GM19239 (cell line): Measurements from ENCODE around the gene GRHL1.
"Not testable (repeated sequence)": the region's sequence is repeated elsewhere in the genome, so short reads cannot be mapped to it uniquely, and the experiment has no call there.

Experiments
- DNase-seq: peaks from one replicate; pipeline ENCODE4 v3.0.0; 2011; ENCODE audit warnings: low spot score; ENCODE audit not compliant: insufficient read length
- FAIRE-seq: peaks from 2 replicates; lab custom pipeline; 2011; peaks lifted over from hg19 to GRCh38; lab: Jason Lieb, UNC

GRHL1 gene

DNA sequence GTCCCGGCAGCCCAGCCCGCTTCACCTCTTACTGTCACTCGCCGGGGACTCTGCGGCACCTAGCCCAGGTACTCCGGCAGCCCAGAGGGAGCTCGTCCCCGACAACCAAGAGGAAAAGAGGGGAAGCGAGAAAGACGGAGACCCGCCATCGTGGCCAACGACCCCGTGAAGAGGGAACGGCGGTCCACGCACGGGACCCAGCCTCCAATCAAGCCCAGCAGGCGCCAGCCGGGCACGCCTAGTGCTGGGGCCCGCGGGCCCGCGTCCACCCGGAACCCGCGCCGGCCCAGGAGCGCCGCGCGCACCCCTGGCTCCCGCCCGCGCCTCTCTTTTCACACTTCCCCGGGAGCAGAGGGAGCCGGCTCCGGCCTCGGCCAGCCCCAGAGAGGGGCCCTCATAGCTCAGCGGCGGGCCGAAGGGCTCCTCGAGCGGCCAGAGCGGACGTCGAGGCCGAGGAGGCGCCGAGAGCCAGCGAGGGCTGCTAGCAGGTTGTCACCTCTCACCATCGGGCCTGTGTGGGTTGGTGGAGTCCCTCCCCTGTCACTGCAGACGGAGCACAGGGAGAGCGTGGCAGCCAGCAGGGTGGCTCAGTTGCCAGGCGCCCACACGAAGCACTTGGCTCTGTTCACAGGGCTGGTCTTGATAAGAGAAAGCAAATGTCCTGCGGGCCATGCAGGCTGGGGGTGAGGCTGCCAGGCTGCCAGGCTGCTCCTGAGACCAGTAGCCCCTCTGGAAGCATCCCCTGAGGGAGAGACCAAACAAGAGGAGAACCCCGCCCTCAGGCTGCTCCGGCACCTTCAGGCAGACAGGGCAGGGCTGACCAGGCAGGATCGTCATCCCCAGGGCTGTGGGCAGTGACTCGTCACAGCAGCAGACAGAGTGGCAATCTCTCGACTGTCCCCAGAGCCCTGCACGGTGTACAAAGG is 55.0 kb downstream of the GRHL1 start:
- DNase-seq (no peak), FAIRE-seq (no peak)

GRCh38 chr2:10007435-10007834 is 55.9 kb downstream of the GRHL1 start:
- FAIRE-seq (no peak), DNase-seq (no peak)

DNA sequence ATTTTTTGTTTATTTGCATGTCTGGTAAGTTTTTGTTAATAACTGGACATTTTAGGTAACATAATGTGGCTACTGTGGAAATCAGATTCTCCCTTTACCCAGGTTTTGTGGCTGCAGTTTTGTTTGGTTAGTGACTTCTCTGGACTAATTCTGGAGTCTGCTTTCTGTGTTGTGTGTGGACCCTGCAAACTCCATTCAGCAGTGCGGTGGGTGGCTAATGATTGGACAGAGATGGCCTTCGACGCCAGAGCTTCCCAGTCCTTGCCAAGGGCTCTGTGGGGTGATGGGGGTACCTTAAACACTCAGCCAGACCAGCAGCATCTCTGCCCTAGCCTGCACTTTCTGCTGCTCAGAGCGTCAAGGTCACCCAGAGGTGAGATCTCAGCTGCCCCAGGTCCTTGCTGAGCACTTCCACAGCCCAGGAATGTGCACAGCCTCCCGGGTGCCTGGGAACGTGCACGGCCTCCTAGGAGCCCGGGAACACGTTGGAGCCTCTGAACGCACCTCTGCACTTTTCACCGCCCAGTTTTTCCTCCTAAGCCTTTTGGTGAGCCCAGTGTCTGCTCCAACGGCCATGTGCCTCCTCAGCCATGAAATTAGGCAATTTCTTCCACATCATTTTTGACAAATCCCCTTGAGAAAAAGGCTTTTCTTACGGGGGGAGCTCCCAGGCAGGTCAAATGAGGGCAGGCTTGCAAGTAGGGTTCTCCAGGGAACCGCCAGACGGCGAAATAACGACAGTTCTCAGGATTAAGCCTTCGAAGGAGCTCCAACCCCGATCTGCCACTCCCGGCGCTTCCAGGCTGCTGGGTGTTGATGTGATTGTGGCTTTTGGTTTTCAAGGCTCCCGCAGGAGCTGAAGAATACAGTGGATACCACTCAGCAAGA is 56.7 kb downstream of the GRHL1 start:
- no peak for FAIRE-seq

GRCh38 chr2:10008809-10009176 is 57.3 kb downstream of the GRHL1 start:
- FAIRE-seq: no peak
- no peak for DNase-seq

More for the DNA sequence above, 56.7 kb downstream of the GRHL1 start:
- no peak for DNase-seq

GRCh38 chr2:10009271-10009810 is 57.8 kb downstream of the GRHL1 start:
- DNase-seq (no peak), FAIRE-seq (no peak)

GRCh38 chr2:10009811-10010781 is 58.6 kb downstream of the GRHL1 start:
- no peak for FAIRE-seq

GRCh38 chr2:10010861-10011605 is 59.5 kb downstream of the GRHL1 start:
- DNase-seq, FAIRE-seq: not testable (repeated sequence)

More at GRCh38 chr2:10009811-10010781, 58.6 kb downstream of the GRHL1 start:
- DNase-seq: no peak

DNA sequence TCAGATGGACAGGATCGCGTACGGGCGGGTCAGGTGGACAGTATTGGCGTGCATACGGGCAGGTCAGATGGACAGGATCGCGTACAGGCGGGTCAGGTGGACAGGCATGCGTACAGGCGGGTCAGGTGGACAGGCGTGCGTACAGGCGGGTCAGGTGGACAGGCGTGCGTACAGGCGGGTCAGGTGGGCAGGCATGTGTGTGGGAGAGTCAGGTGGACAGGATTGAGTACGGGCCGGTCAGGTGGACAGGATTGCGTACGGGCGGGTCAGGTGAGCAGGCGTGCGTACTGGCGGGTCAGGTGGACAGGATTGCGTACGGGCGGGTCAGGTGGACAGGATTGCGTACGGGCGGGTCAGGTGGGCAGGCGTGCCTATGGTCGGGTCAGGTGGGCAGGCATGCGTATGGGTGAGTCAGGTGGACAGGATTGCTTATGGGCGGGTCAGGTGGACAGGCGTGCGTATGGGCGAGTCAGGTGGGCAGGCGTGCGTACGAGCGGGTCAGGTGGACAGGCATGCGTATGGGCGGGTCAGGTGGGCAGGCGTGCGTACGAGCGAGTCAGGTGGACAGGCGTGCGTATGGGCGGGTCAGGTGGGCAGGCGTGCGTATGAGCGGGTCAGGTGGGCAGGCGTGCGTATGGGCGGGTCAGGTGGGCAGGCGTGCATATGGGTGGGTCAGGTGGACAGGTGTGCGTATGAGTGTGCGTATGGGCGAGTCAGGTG is 60.3 kb downstream of the GRHL1 start:
- not testable (repeated sequence) for DNase-seq, FAIRE-seq

- not testable (repeated sequence) for FAIRE-seq, DNase-seq
These were observed 61.0 kb downstream of the GRHL1 start for GRCh38 chr2:10012366-10012962.

DNA sequence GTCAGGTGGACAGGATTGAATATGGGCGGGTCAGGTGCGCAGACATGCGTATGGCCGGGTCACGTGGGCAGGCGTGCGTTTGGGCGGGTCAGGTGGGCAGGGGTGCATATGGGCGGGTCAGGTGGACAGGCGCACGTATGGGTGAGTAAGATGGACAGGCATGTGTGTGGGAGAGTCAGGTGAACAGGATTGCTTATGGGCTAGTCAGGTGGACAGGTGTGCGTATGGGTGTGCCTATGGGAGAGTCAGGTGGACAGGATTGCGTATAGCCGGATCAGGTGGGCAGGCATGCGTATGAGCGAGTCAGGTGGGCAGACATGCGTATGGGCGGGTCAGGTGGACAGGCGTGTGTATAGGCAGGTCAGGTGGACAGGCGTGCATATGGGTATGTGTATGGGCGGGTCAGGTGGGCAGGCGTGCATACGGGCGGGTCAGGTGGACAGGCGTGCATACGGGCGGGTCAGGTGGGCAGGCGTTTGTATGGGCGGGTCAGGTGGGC is 61.5 kb downstream of the GRHL1 start:
- DNase-seq (no peak), FAIRE-seq (no peak)

GRCh38 chr2:10013651-10014417 is 62.3 kb downstream of the GRHL1 start:
- DNase-seq, FAIRE-seq: not testable (repeated sequence)

GRCh38 chr2:10014418-10015190 is 63.1 kb downstream of the GRHL1 start:
- FAIRE-seq (no peak), DNase-seq (no peak)

- FAIRE-seq, DNase-seq: not testable (repeated sequence)
These were observed 64.0 kb downstream of the GRHL1 start for GRCh38 chr2:10015376-10015989.

GRCh38 chr2:10016001-10016801 is 64.7 kb downstream of the GRHL1 start:
- FAIRE-seq (no peak), DNase-seq (no peak)

DNA sequence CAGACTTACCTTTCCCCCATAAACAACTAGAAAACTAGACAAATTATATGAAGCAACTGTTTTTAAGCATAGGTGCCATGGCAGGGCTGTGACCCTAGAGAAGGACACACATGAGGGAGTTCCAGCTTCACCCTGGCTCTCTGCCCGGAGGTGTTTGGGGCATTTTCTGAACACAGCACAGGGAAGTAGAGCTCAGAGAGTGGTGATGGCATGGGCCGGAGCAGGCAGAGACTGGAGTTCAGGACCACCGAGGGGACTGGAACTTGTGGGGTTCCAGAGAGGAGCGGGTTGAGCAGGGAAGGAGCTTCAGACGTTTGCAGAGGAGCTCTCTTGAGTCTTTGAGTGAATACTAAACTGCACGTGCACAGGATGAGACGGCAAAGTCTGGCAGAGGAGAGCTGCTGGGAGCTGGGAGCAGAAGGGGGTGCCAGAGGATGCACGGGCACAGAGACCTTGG is 65.3 kb downstream of the GRHL1 start:
- FAIRE-seq (no peak), DNase-seq (no peak)
